DMS53 treated with DMSO at 0.1 percent for 48 hours (cell line): ENCODE results near the gene STK25.
"Not testable (repeated sequence)": the region's sequence is repeated elsewhere in the genome, so short reads cannot be mapped to it uniquely, and the experiment has no call there.

Experiments
- DNase-seq: peaks from one replicate; lab custom pipeline; 2025; ENCODE audit not compliant: unreplicated experiment; lab: John Stamatoyannopoulos, UW

The STK25 gene

DNA sequence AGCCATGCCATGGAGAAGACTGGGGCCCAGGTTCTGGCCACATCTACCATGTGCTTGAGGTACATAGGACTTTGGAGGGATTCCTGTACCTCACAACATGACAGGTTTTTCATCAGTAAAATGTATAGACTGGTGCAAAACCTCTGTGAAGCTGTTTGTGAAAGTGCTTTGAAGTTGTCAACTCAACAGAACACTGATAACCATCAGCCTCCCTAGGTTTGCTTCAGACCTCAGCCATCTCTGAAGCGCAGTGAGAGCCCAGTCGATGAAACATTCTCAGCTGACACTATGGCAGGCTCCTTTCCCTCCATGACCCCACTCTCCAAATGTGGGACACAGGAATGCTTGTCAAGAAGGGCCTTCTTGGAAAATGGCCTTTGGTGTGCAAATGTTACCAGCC is 38.6 kb downstream of the STK25 start:
- no peak for DNase-seq

DNA sequence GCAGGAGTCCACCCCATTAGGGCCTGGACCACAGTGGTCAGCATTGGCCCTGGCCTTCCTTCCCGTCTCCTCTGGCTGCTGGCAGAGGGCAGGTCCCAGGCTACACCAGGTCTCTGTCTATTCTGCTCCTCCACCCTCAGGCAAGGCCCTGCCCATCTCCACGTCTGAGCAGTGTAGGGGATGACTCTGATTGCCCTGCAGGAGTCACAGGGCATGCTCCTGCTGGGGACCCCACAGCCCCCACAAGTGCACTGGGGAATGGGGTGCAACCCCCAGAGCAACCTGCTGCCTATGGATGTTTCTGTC is 40.0 kb downstream of the STK25 start:
- no peak for DNase-seq

DNA sequence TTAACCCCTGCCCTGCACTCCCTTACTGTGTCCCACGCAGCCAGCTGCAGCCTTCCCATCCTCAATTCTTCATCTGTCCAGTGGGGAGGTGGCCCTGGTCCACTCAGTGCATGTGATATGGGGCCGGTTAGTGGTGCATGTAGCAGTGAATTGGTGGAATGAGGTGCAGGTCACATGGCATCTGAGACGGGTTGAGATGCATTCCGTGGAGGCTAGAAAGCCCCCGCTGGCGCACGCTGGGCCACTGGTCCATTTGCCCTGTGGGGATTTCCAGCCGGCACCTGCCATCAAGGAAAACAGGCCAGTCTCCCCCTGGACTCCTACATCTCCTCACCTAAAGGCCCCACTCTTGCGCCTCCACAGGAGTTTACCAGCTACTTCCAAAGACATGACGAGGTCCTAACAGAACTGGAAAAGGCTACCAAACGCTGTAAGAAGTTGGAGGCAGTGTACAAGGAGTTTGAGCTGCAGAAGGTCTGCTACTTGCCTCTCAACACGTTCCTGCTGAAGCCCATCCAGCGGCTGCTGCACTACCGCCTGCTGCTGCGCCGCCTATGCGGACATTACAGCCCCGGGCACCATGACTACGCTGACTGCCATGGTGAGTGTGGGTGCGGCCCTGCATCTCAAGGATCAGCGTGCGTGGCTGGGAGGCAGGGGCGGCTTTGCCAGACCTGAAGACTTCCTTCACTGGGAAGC is 40.5 kb downstream of the STK25 start:
- DNase-seq: no peak

DNA sequence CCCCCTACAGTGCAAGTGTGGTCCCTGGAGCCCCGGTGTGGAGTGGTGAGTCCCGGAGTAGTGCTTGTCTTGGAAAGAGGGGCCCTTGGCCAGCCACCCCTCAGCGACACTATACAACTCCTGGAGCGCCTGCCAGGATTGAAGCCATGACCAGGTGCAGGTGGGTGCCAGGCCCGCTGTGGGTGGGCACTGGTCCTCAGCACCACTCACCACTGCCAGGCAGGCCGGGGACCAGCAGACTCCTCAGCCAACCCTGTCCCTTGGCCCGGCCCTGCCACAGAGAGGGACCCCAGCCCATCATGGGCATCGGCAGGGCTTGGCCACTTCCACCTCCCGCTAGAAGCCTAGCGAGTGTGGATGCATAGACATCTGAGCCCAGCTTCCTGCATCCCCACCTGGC is 42.2 kb downstream of the STK25 start:
- no peak for DNase-seq

DNA sequence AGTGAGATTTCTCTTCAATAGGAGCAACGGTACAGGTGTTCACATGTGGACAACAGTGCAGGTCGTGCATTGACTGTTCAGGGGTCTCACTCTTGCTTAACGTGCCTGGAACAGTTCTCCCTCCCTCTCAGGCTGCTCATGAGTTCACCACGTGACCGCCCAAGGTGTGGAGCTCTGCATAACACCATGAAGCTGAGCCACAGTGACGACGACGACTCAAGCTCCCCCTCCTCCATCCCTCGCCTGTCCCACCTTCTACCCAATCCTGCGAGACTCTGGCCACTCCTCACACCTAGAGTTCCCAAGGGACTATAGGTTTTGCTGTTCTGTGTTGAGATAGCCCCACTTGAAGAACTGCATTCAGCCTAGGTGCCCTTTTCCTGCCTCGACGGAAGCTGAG is 42.8 kb downstream of the STK25 start:
- DNase-seq: no peak

DNA sequence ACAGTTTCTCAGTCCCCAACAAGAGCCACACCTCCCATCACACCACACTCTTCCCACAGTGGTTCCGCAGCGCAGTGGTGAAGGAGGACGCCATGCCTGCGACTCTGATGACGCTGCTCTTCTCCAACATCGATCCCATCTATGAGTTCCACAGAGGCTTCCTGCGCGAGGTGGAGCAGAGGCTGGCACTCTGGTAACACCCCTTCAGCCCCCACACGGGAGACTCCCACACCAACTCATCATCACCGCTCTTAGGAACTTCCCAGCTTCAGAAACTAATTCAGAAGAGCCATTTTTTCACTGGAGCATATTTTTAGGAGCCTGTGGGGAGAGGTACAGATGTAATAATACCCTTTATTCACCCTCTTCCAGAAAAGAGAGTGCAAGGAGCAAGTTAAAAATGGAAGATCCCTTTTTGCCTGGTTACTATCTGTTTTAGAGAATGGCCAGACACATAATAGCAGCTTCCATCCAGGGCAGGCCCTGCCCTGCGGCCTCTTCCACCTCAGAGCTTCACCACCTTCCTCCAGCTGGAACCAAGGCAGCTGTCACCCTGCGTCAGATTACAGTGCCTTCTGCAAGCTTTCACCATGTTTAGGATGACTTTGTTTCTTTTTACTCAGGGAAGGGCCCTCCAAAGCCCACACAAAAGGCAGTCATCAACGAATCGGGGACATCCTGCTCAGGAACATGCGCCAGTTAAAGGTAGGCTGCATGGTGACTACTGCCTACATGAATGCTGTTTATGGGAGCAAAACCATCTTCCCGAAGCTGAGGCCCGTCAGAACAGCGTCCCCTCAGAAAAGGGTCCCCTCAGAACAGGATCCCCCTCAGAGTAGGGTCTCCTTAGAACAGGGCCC is 44.9 kb downstream of the STK25 start:
- DNase-seq: no peak

DNA sequence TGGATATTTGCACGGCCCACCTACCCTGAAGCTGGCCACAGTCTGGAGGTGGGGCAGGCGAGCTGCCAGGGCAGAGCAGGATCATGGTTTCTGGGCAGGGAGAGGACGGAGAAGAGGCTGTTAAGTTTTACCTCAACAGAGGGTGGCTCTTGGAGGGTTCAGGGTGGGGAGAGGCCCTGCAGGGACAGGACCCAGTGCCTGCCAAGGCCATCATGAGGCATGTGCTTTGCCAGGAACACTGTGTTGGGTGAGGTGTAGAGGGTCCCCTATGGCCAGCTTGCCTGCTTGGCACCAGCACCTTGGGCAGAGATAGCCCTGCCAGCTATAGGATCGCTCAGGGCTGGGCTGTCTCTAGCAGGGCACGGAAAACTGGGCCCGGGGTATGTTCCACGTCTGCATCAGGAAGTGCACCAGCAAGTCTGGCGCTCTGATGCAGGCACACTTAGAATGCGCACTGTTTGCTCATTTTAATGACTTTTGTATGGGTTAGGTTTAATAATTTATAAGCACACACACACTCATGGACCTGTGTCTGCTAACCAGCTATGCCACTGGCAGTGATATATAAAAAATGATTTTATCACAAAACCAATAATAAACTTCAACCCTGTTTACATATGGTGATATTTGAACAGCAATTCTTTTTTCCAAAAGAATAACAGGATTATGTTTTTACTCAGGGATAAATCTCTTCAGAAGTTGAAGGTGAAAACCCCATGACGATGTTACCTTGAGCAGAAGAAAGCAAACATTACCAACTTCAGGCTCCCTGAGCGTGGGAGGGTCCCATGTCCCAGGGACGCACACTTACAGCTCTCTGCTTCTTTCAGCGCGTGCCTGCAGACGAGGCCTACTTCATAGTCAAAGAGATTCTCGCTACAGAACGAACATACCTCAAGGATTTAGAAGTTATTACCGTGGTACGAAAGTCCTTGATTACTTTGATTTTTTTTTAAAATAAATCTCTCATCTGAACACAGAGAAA is 46.4 kb downstream of the STK25 start:
- DNase-seq: no peak

DNA sequence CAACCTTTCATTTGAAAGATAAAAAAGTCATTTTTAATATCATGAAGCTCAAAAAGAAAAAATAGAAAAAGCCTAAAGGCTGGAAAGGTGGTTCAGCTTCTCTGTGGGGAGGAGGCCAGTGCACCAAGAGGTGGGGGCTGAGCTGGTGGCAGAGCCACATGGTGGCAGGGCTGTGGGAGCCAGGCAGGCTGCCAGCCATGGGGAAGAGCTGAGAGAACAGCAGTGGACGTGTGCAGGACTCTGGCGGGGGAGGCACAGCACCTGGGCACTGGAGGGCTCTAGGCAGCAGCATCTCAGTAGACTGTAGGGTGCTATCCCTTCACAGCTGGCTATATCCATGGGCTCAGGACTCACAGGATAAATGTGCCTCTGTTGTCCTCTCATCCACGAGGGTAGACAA is 47.8 kb downstream of the STK25 start:
- DNase-seq: no peak

DNA sequence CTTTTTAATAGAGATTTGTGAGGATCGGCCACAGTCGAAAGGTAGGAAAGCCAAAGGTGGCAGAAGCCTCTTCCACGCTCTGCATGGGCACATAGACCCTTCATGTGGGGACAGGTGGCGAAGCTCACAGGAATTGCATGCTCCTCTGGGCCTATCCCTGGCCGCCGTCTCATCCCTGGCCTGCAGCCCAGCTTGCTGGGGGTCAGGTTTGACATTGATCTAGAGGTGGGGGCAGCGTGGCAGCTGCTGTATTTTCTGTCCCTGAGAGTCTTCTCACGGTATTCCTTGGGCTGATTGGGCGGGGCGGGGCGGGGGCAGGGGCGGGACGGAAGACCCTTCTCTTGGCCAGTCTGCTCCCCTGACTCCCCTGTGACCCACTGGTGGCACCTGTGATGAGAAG is 48.9 kb downstream of the STK25 start:
- no peak for DNase-seq

DNA sequence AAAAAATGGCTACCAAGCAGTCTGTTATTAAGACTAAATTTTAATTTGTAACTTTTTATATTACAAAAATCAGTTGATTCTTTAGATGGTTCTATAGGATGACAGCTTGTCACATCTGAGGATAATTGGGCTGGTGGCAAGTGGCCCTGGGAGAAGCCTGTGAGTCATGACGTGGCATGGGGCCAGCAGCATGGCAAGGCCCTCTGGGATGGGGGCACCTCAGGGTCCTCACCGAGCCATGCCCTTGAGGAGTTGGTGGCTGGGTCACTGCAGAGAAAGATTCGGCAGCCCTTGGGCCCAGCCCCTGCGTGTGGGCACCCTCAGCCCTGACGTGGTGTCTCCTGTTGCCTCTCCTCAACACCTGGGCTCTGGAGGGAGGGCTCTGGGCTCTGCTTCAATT is 49.7 kb downstream of the STK25 start:
- DNase-seq: no peak

DNA sequence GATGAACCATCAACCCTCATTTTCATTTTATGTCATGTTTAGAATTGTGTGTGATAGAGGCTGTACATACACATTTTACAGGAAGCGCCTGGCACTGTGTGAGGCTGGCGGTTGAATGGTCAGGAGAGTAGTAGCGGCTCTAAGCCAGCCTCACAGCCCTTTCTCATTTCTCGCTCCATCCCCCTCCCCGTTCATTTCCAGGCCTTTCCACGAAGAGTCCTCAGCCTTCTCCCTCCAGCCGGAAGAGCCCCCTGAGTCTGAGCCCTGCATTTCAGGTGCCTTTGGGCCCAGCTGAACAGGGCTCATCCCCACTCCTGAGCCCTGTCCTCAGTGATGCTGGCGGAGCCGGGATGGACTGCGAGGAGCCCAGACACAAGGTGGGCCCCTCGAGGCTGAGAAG is 51.8 kb downstream of the STK25 start:
- DNase-seq: no peak

DNA sequence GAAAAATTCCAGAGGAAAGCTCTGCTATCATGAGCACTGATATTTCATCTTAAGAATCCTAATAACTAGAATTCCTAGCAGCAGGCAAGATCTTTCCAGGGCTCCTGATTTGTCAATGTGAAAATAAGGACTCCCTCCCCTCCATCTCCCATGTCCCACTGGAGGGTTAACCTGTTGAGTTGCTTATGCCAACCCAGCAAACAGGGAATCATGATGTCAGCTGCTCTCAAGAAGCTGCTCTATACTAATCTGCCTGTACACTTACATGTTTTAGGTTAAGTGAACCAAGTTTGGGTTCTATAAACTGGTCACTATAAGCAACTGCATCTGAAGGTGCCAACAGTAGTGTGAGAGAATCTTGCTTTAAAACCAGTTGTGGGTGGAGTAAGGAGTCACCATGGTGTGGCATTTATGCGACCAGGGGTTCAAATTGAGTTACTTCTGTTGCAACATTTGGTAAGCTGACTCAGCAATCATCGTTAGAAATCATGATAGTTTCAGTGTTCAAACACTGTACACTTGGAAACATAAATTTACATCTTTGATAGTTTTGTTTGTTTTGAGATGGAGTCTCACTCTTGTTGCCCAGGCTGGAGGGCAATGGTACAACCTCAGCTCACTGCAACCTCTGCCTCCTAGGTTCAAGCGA is 53.4 kb downstream of the STK25 start:
- no peak for DNase-seq

DNA sequence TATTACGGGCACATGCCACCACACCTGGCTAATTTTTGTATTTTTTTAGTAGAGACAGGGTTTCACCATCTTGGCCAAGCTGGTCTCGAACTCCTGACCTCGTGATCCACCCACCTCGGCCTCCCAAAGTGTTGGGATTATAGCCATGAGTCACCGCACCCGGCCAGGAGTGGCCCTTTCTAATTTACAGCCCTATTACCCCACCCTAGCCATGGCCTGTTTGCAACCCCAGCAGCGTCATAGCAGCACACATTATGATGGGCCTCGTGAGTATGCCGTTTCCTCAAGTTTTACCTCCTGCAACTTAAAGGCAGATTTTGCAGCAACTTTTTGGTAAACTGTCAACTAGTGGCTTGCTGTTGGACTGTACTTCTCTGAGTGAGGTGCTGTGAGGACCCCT is 54.5 kb downstream of the STK25 start:
- DNase-seq: not testable (repeated sequence)

DNA sequence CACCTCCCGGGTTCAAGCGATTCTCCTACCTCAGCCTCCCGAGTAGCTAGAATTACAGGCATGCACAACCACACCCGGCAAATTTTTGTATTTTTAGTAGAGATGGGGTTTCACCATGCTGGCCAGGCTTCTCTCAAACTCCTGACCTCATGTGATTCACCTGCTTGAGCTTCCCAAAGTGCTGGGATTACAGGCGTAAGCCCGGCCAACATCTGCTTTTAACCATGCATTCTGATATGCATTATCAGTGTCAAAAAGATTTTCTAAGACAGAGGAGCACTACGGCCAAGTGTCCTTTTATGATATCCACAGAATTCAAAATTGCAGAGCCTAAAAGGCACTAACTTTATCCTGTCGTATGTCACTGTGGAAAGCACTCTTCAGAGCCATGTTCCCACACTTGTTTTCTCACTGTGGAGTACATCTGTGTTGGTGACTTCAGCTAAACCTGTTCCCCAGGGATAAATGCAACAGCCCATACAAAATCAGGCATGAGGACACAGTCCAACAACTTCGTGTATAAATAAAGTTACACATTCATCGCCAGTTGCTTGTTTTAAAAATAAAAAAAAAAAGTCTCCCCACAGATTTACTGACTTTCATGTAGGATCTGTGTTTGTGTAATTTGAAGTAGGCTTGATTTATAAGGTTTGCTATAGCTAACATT is 56.4 kb downstream of the STK25 start:
- no peak for DNase-seq

DNA sequence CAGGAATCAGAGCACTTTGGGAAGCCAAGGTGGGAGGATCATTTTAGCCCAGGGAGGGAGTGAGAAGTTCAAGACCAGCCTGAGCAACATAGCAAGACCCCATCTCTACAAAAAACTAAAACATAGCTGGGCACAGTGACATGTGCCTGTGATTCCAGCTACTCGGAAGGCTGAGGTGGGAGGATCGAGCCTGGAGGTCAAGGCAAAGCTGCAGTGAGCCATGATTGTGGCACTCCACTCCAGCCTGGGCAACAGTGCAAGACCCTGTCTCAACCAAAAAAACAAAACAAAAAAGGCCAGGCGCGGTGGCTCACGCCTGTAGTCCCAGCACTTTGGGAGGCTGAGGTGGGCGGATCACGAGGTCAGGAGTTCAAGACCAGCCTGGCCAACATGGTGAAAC is 58.3 kb downstream of the STK25 start:
- DNase-seq: not testable (repeated sequence)

DNA sequence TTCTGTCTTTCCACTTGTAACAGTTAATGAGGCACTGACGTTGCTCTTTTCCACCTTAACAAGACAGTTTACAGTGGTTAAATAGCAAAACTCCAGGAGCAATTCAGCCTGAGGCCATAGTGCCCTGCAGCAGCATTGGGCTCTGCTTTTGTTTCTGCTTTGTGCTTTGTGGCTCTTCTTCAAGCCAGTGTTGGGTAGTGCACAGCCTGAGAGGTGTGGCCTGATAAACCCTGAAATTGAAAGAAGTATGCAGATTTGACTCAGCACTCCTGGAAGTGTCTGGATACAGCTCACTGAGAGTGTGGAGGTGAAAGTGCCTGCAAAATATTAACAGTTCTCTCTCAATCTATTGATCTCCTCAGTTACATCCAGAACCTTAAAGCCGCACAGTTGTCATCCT is 63.0 kb downstream of the STK25 start:
- DNase-seq: no peak

DNA sequence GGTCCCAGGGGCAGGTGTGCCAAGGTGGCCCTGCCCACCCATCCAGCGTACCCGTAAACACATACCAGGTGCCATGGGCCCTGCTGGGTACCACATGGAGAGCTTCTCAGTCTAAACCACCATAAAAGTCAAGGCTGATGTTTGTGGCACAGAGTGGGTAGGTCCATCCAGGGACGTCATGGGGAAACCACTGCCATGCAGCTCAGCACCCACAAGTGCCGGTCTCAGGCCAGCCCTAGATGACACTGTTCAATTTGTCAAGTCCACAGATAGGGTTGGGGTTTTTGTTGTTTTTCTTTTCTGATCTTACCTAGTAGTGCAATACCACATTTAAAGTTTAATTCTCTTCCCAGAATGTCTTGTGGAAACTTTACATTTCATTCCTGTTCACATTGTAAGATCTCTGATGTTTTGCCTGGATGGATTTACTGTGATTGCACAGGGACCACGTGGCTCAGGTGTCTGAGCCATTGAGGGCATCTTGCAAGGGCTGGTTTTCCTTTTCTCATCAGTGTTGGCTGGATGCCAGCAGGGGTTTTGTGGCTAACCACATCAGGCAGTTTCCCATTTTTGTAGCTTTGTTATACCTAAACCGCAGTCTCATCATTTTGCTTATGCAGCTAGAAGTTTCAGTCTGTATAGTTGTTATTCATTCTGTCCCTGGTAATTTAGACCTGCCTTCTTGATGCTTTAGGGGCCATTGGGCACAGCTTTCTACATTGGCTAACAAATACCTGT is 64.7 kb downstream of the STK25 start:
- no peak for DNase-seq
